HT-29 (cell line): Measurements from ENCODE around the gene SORBS1. TPM values are rescaled to one million over a fixed set of nuclear protein-coding genes. Genes with fewer than 3 reads are reported as not detected.

Experiments
- DNase-seq: peaks from one replicate; pipeline ENCODE4 v3.0.0-alpha.2; 2015; ENCODE audit warnings: low spot score
- total RNA-seq: library from RNA; depleted of rRNA; stranded (reverse); fragments of >200 nt; shearing (Covaris generic); gene quantifications from 2 replicates; pipeline ENCODE4 v1.2.3, GENCODE V29; 2014; rRNA removed

SORBS1 gene
- total RNA-seq, 1 experiment from 2014 or later: 1.3 TPM

GRCh38 chr10:95276367-95277200 lies 284.6 kb downstream of the SORBS1 start:
- DNase-seq: no peak

DNA sequence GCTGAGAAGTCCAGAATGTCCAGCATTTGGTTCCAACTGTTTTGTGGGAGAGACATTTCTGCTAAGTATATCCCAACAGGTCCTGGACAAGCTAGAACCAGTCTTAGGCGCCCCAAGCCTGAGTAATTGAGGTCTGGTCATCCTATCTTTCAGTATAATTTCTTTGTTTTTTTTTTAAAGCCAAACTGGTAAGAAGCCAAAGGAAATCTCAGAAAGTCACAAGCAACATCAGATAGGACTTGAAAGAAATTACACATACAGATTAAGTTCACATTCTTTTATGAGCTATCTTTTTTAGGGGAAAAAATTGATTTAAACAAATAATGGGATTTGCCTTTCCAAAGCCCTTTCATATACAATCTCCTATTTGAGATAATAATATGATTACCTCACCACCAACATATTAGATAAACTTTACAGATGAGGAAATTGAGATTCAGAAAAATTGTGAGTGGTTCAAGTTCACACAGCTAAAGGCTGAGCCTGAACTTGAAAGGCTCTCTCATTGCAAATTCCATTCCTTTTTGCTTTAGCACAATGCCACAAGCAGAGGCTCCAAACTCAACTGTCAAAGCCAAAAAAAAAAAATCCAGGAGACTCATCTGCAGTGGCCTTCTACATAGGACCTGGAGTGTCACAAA lies 285.3 kb downstream of the SORBS1 start:
- DNase-seq: no peak

- DNase-seq: peak; percentile 75
Measured at GRCh38 chr10:95273393-95274312, 287.5 kb downstream of the SORBS1 start.

DNA sequence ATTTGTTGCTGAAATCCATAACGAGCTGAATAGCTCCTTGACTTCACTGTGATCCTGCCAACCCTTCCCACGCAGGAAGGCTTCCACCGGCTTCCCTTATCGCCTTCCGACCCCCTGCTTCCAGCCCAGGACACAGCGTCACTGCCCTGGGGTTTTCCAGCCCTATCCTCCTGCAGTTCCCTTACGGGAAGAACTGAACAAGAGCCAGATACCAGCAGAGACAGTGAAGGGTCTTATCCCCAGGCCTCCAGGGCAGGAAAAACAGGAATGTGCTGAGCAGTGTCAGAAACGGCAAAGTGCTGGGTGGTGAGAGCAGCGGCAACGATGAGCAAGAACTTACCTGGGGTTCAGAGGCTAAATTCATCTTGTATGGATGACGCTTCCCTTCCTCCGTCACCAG lies 292.7 kb downstream of the SORBS1 start:
- no peak for DNase-seq

GRCh38 chr10:95267251-95267650 lies 293.9 kb downstream of the SORBS1 start:
- no peak for DNase-seq

DNA sequence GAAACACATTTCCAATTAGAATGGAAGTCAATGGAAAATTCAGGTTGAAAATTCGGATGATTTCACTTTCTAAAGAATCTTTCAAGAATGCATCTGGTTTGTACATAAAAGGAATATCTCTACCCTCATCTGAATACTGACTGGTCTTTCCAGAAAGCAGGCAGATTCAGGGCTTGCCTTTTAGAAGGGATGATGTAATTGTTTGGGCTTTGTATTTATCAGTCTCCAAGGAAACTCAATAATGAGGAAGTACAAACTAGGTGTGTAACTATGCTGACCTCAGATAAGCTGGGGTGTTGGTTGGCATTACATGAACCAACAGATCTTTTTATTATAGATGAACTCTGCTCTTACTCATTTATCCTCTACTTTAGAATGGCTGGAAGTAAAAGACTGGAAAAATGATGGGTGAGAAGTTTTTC lies 294.5 kb downstream of the SORBS1 start:
- DNase-seq: peak; percentile 91

DNA sequence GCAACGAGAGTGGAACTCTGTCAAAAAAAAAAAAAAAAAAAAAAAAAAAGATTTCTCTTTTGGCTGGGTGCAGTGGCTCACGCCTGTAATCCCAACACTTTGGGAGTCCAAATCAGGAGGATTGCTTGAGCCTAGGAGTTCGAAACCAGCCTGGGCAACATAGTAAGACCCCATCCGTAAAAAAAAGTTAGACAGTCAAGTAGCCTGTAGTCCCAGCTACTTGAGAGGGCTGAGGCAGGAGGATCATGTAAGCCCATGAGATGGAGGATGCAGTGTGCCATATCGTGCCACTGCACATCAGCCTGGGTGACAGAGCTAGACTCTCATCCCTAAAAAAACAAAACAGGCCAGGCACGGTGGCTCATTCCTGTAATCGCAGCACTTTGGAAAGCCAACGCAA lies 295.6 kb downstream of the SORBS1 start:
- DNase-seq: no peak

DNA sequence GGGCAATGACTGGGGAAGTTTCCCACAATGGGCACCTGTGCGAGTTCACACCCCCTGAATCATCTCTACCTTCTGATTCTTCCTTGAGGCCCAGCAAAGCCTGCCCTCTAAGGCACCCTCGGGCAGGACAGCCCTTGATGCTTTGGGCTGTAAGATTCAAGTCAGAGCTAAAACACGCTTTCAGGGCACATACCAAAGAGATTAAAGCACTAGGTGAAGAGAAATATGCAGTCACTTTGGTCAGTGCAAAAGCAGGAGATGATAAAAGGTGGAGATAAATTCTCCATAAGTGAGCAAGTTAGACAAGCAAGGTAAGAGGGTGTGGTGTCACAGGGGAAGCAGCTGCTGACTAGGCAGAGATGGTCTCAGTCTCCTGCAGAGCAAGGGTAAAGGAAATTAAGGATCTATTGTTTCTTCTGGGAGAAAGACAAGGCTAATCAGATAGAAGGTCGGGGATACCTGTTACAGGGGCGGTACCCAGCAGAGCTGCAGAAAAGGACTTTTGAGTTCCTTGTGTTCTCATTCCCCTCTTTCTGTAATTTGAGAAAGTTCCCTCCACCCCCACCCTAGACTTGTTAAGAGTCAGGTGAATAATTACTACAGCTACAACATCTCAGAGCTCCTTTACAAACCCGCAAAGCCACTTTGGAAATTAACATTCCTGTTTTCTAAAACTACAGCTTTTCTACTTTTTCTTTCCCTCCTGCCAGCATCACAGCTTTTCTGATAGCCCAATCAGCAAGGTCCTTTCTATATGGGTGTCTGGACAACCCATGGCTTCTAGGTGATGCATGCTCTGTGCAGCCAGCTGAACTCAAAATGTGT lies 296.7 kb downstream of the SORBS1 start:
- DNase-seq: peak; percentile 26

GRCh38 chr10:95263864-95264226 lies 297.3 kb downstream of the SORBS1 start:
- no peak for DNase-seq

DNA sequence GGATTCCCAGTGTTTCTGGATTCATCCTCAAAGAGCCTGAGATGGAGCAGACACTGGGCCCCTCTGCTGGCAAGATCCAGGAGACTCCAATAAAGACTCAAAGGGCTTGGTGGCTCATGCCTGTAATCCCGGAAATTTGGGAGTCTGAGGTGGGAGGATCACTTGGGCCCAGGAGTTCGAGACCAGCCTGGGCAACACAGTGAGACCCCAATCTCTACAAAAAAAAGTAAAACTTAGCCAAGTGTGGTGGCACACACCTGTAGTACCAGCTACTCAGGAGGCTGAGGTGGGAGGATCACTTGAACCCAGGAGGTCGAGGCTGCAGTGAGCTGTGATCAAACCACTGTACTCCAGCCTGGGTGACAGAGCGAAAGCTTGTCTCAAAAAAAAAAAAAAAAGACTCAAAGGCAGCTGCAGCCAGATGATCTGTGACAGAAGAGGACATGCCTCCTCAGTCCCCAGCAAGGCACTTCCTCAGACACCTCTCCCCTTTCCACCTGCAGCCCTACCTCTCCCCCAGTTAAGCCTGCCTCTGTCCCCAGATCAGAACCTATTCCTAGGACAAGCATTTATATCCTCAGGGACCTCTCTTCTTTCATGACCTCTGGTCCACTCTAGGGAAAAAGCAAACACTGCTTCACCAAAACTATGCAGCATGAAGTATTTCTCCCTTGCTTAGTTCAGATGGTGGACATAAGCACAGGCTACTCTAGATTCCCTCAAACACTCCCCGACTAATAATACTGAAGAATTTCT lies 298.2 kb downstream of the SORBS1 start:
- DNase-seq: no peak

GRCh38 chr10:95261926-95262325 lies 299.2 kb downstream of the SORBS1 start:
- DNase-seq: no peak

Other genes with a start within 250 kb of the SORBS1 start
- gene ALDH18A1, start 95.3 kb upstream of the SORBS1 start, total RNA-seq: 108 and 110 TPM in 2 replicates
- gene TCTN3, start 132.6 kb upstream of the SORBS1 start, total RNA-seq: 16.4 and 19.1 TPM in 2 replicates
- not detected in 2 replicates for gene ENTPD1, start 194.8 kb upstream of the SORBS1 start, total RNA-seq